ENCODE data around the gene ITPRIPL1. TPM values are rescaled to one million over a fixed set of nuclear protein-coding genes. Genes with fewer than 3 reads are reported as not detected.

ITPRIPL1 gene
- total RNA-seq, 4 donors from 2014 or later: 1.8 to 4.1 (median 2.5) TPM

- DNase-seq: no peak
- intact Hi-C loops (cut with DNase I): no loop called here
- H3K27ac ChIP-seq: no peak overlapping the region
- no peaks in the 10 kb centered on the region for H3K9me3 ChIP-seq
- H3K4me3 ChIP-seq: no peak overlapping the region
- H3K4me1 ChIP-seq: peaks cover 8 to 51% (median 20%) of the 10 kb centered on the region in 3 donors
- H3K36me3 ChIP-seq: peaks cover 0 to 18% (median 0%) of the 10 kb centered on the region in 3 donors
- TF ChIP-seq, protein P1, sequence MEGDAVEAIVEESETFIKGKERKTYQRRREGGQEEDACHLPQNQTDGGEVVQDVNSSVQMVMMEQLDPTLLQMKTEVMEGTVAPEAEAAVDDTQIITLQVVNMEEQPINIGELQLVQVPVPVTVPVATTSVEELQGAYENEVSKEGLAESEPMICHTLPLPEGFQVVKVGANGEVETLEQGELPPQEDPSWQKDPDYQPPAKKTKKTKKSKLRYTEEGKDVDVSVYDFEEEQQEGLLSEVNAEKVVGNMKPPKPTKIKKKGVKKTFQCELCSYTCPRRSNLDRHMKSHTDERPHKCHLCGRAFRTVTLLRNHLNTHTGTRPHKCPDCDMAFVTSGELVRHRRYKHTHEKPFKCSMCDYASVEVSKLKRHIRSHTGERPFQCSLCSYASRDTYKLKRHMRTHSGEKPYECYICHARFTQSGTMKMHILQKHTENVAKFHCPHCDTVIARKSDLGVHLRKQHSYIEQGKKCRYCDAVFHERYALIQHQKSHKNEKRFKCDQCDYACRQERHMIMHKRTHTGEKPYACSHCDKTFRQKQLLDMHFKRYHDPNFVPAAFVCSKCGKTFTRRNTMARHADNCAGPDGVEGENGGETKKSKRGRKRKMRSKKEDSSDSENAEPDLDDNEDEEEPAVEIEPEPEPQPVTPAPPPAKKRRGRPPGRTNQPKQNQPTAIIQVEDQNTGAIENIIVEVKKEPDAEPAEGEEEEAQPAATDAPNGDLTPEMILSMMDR (IDR thresholded peaks at IDR 0.05): no peak
- no peak for TF ChIP-seq POLR2A (IDR thresholded peaks at IDR 0.05)
- H3K27me3 ChIP-seq: peaks cover 0 to 20% (median 0%) of the 10 kb centered on the region in 4 donors
- WGBS, 2 donors: 40 to 63% methylated on average over 1 of the region's 1 CpG
Measured at GRCh38 chr2:96329456-96329855, 4.3 kb downstream of the ITPRIPL1 start.

DNA sequence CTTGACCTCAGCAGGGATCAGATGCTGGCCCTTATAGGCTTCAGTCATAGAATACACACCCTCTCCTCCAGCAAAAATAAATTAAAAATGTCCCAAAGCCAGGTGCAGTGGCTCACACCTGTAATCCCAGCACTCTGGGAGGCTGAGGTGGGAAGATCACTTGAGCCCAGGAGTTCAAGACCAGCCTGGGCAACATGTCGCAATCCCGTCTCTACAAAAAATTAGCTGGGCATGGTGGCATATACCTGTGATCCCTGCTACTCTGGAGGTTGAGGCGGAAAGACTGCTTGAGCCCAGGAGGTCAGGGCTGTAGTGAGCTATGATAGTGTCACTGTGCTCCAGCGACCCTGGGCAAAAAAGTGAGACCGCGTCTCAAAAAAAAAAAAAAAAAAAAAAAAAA is 4.8 kb downstream of the ITPRIPL1 start:
- peaks cover 0 to 18% (median 0%) of the 10 kb centered on the region in 3 donors for H3K36me3 ChIP-seq
- intact Hi-C loops (cut with DNase I): no loop called here
- 69 to 92% methylated on average over 3 to 6 of the region's 6 CpGs for WGBS, 2 donors
- TF ChIP-seq, protein P1 (IDR thresholded peaks at IDR 0.05): no peak
- no peak overlapping the region for H3K27ac ChIP-seq
- H3K4me1 ChIP-seq: peaks cover 8 to 51% (median 23%) of the 10 kb centered on the region in 3 donors
- peaks cover 0 to 16% (median 0%) of the 10 kb centered on the region in 4 donors for H3K27me3 ChIP-seq
- no peak overlapping the region for H3K4me3 ChIP-seq
- H3K9me3 ChIP-seq: no peaks in the 10 kb centered on the region
- DNase-seq: no peak

- 14 to 15% methylated on average over 1 of the region's 1 CpG for WGBS, 2 donors
- DNase-seq: no peak
Measured at GRCh38 chr2:96330407-96330806, 5.3 kb downstream of the ITPRIPL1 start.

GRCh38 chr2:96333708-96334107 is 8.6 kb downstream of the ITPRIPL1 start:
- Histone ChIP-seq H3K36me3 (no peaks in the 10 kb centered on the region), H3K4me3 (no peak overlapping the region), H3K9me3 (no peaks in the 10 kb centered on the region), H3K27ac (no peak overlapping the region), H3K27me3 (no peaks in the 10 kb centered on the region), H3K4me1 (peaks cover 0 to 44% (median 27%) of the 10 kb centered on the region in 3 donors)
- no peak for DNase-seq
- no peak for TF ChIP-seq POLR2A (IDR thresholded peaks at IDR 0.05)
- TF ChIP-seq, protein P1 (IDR thresholded peaks at IDR 0.05): no peak
- intact Hi-C loops (cut with DNase I): no loop called here
- 43 to 79% methylated on average over 3 of the region's 3 CpGs for WGBS, 2 donors

More at GRCh38 chr2:96330407-96330806, 5.3 kb downstream of the ITPRIPL1 start:
- no peak for TF ChIP-seq POLR2A (IDR thresholded peaks at IDR 0.05)
- TF ChIP-seq, protein P1 (IDR thresholded peaks at IDR 0.05): no peak
- Histone ChIP-seq H3K27ac (no peak overlapping the region), H3K4me1 (peaks cover 8 to 49% (median 23%) of the 10 kb centered on the region in 3 donors), H3K9me3 (no peaks in the 10 kb centered on the region), H3K27me3 (peaks cover 0 to 11% (median 0%) of the 10 kb centered on the region in 4 donors), H3K36me3 (peaks cover 0 to 18% (median 0%) of the 10 kb centered on the region in 3 donors), H3K4me3 (no peak overlapping the region)
- intact Hi-C loops (cut with DNase I): no loop called here

GRCh38 chr2:96336104-96336775 is 11.1 kb downstream of the ITPRIPL1 start:
- TF ChIP-seq, protein P1 (IDR thresholded peaks at IDR 0.05): no peak
- peak in 1 of 4 donors; percentile 18 for TF ChIP-seq POLR2A (IDR thresholded peaks at IDR 0.05)
- Histone ChIP-seq H3K4me1 (peaks cover 0 to 24% (median 9%) of the 10 kb centered on the region in 3 donors), H3K27ac (peak overlapping the region; percentile 93 to 97 (median 94)), H3K36me3 (no peaks in the 10 kb centered on the region), H3K4me3 (peak overlapping the region; percentile 62 to 87 (median 82)), H3K9me3 (no peaks in the 10 kb centered on the region), H3K27me3 (no peaks in the 10 kb centered on the region)
- 17 to 24% methylated on average over 10 to 12 of the region's 15 CpGs for WGBS, 2 donors
- intact Hi-C loops (cut with DNase I): no loop called here
- no peak for DNase-seq
